MCF 10A (cell line): ENCODE measurements around the gene MYL4. TPM values are rescaled to one million over a fixed set of nuclear protein-coding genes. Genes with fewer than 3 reads are reported as not detected.
"Not testable (repeated sequence)": the region's sequence is repeated elsewhere in the genome, so short reads cannot be mapped to it uniquely, and the experiment has no call there.

Experiments used
- BruUV-seq: library from RNA; stranded (reverse); fragments of 400-500 nt; replicated peaks from 2 replicates; lab custom pipeline; 2021; lab: Mats Ljungman, UMichigan
- CTCF ChIA-PET: fragments of 300-600 bp; sonication (Branson Sonifier 250); formaldehyde crosslinking; extraction: SDS; loops from one replicate; lab custom pipeline; 2021; ENCODE audit warnings: antibody characterized with exemption, inconsistent platforms; lab: Yijun Ruan, JAX
- POLR2A ChIA-PET: fragments of 300-600, 350-650 bp; sonication (Branson Sonifier 250); formaldehyde crosslinking; extraction: SDS; loops from one replicate; lab custom pipeline; 2020; ENCODE audit warnings: antibody characterized with exemption, inconsistent platforms; lab: Yijun Ruan, JAX
- DNase-seq: peaks from one replicate; pipeline ENCODE4 v3.0.0-alpha.2; 2018; ENCODE audit not compliant: unreplicated experiment
- H3K27ac Mint-ChIP-seq: one replicate; pipeline ENCODE4 v1.8.0; 2022; ENCODE audit warnings: mild to moderate bottlenecking, low read depth, mixed read lengths; ENCODE audit not compliant: unreplicated experiment
- H3K27me3 Mint-ChIP-seq: one replicate; pipeline ENCODE4 v1.8.0; 2022; ENCODE audit warnings: mixed read lengths; ENCODE audit not compliant: insufficient read depth, unreplicated experiment
- H3K36me3 Mint-ChIP-seq: one replicate; pipeline ENCODE4 v1.8.0; 2022; ENCODE audit warnings: mild to moderate bottlenecking, moderate library complexity, mixed read lengths; ENCODE audit not compliant: insufficient read depth, unreplicated experiment
- H3K4me1 Mint-ChIP-seq: one replicate; pipeline ENCODE4 v1.8.0; 2022; ENCODE audit warnings: mixed read lengths; ENCODE audit not compliant: insufficient read depth, unreplicated experiment
- H3K4me3 Mint-ChIP-seq: one replicate; pipeline ENCODE4 v1.8.0; 2022; ENCODE audit warnings: mild to moderate bottlenecking, moderate library complexity, mixed read lengths; ENCODE audit not compliant: unreplicated experiment
- H3K9me3 Mint-ChIP-seq: one replicate; pipeline ENCODE4 v1.8.0; 2022; ENCODE audit warnings: mixed read lengths; ENCODE audit not compliant: unreplicated experiment
- intact Hi-C: fragments of 100-400 bp; cut with micrococcal nuclease; formaldehyde crosslinking; loops from 2 replicates; pipeline ENCODE4 v1.14.1; 2022
- total RNA-seq: library from RNA; stranded (reverse); gene quantifications from 2 replicates; pipeline ENCODE4 v1.2.3, GENCODE V29; 2022
- TF ChIP-seq, protein P1 (sequence below): fragments of 200-600 bp; IDR thresholded peaks from one replicate; pipeline ENCODE4 v1.8.0; 2022; ENCODE audit warnings: antibody characterized with exemption, mild to moderate bottlenecking; ENCODE audit not compliant: unreplicated experiment

Gene MYL4
- total RNA-seq, 1 experiment from 2014 or later, result not detected

- TF ChIP-seq, protein P1, sequence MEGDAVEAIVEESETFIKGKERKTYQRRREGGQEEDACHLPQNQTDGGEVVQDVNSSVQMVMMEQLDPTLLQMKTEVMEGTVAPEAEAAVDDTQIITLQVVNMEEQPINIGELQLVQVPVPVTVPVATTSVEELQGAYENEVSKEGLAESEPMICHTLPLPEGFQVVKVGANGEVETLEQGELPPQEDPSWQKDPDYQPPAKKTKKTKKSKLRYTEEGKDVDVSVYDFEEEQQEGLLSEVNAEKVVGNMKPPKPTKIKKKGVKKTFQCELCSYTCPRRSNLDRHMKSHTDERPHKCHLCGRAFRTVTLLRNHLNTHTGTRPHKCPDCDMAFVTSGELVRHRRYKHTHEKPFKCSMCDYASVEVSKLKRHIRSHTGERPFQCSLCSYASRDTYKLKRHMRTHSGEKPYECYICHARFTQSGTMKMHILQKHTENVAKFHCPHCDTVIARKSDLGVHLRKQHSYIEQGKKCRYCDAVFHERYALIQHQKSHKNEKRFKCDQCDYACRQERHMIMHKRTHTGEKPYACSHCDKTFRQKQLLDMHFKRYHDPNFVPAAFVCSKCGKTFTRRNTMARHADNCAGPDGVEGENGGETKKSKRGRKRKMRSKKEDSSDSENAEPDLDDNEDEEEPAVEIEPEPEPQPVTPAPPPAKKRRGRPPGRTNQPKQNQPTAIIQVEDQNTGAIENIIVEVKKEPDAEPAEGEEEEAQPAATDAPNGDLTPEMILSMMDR, result no peak
- no peaks in the 10 kb centered on the region for H3K36me3 Mint-ChIP-seq
- peak overlapping the region; percentile 46 for H3K27ac Mint-ChIP-seq
- H3K4me1 Mint-ChIP-seq, result peaks cover 23% of the 10 kb centered on the region
- intact Hi-C loops, result no loop called here
- POLR2A ChIA-PET, result interaction anchor here (0.8 kb wide), 1 partner anchor 13 kb away, joined by 3 read pairs; no protein-coding TSS in a partner anchor
- no peak overlapping the region for H3K4me3 Mint-ChIP-seq
- no TSS peak for BruUV-seq
- H3K27me3 Mint-ChIP-seq, result no peaks in the 10 kb centered on the region
- DNase-seq, result no peak
- CTCF ChIA-PET, result no interaction called here
- no peaks in the 10 kb centered on the region for H3K9me3 Mint-ChIP-seq
Observed at GRCh38 chr17:47222047-47222446, 12.9 kb downstream of the MYL4 start.

DNA sequence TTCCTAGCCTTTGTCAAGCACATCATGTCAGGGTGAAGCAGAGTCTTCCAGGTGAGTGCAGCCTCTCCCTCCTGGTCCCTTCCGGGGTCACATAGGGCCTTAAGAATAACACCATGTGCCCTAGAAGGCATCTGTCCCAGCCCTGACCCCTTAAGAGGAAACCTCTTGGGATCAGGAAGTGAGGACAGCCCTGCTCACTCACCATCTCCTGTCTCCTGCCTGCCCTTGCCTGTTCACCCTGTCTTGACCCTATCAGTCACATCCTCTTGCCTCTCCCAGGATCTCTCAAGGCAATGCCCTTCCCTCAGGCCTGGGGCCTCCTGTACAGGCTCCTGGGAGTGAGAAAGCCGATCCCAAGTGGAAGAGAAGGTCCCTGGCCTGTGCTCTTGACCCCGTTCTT, 13.9 kb downstream of the MYL4 start:
- BruUV-seq, result no TSS peak
- Mint-ChIP-seq H3K36me3 (no peaks in the 10 kb centered on the region), H3K27ac (no peak overlapping the region), H3K4me3 (no peak overlapping the region), H3K4me1 (peaks cover 23% of the 10 kb centered on the region), H3K9me3 (no peaks in the 10 kb centered on the region), H3K27me3 (no peaks in the 10 kb centered on the region)
- ChIA-PET CTCF (no interaction called here), POLR2A (no interaction called here)
- intact Hi-C loops, result no loop called here
- DNase-seq, result no peak
- TF ChIP-seq, protein P1, result no peak

GRCh38 chr17:47223460-47223859, 14.3 kb downstream of the MYL4 start:
- TF ChIP-seq, protein P1, result no peak
- CTCF ChIA-PET, result no interaction called here
- Mint-ChIP-seq H3K4me3 (no peak overlapping the region), H3K27me3 (no peaks in the 10 kb centered on the region), H3K9me3 (no peaks in the 10 kb centered on the region), H3K36me3 (no peaks in the 10 kb centered on the region), H3K4me1 (peaks cover 23% of the 10 kb centered on the region), H3K27ac (no peak overlapping the region)
- POLR2A ChIA-PET, result no interaction called here
- intact Hi-C loops, result no loop called here
- no TSS peak for BruUV-seq
- no peak for DNase-seq

DNA sequence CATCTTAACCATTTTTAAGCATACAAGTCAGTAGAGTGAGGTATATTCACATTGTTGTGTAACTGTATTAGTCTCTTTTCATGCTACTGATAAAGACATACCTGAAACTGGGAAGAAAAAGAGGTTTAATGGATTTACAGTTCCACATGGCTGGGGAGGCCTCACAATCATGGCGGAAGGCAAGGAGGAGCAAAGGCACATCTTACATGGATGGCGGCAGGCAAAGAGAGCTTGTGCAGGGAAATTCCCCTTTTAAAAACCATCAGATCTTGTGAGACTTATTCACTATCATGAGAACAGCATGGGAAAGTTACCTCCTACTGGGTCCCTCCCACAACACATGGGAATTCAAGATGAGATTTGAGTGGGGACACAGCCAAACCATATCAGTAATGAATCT, 14.9 kb downstream of the MYL4 start:
- H3K4me1 Mint-ChIP-seq, result peaks cover 23% of the 10 kb centered on the region
- CTCF ChIA-PET, DNase-seq, BruUV-seq, POLR2A ChIA-PET, H3K36me3 Mint-ChIP-seq, H3K27ac Mint-ChIP-seq, H3K27me3 Mint-ChIP-seq, intact Hi-C loops, H3K4me3 Mint-ChIP-seq, H3K9me3 Mint-ChIP-seq: not testable (repeated sequence)

DNA sequence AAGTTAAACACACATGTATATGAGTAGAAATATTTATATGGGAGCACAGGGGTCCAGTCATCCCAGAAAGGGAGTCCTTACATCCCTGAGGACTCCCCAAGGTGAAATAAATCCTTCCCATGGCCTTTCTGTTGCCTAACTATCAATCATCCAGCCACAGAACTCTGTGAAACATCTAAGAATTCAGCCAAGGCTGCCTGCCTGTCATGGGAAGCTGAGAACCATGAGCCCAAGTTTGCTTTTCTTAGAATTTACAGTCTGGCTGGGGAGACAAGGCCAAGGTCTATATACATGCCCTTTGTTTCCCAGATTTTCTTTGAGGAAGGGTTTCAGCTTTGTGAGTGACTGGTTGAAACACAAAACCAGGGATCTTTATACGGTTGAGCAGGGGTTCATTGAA, 15.8 kb downstream of the MYL4 start:
- ChIA-PET CTCF (interaction anchor here (0.6 to 2.1 kb wide), 3 partner anchors 22 to 573 kb away, joined by 3 to 9 read pairs (median 3); no protein-coding TSS in a partner anchor), POLR2A (interaction anchor here (0.7 to 1.8 kb wide), 5 partner anchors 11 to 89 kb away, joined by 3 to 5 read pairs (median 4); partner anchors contain the start of gene CDC27)
- no peak for DNase-seq
- no peaks in the 10 kb centered on the region for H3K36me3 Mint-ChIP-seq
- peaks cover 30% of the 10 kb centered on the region for H3K4me1 Mint-ChIP-seq
- no peak overlapping the region for H3K4me3 Mint-ChIP-seq
- TF ChIP-seq, protein P1, result no peak
- BruUV-seq, result no TSS peak
- H3K27ac Mint-ChIP-seq, result peak overlapping the region; percentile 90
- no peaks in the 10 kb centered on the region for H3K27me3 Mint-ChIP-seq
- intact Hi-C loops, result no loop called here
- H3K9me3 Mint-ChIP-seq, result no peaks in the 10 kb centered on the region
